Chondrocyte (in vitro differentiated cells): ENCODE data around the gene SPON1. TPM values are rescaled to one million over a fixed set of nuclear protein-coding genes. Genes with fewer than 3 reads are reported as not detected.

Experiments
- DNase-seq: peaks from one replicate; pipeline ENCODE4 v3.0.0; 2021; ENCODE audit warnings: mixed read lengths, low spot score
- H3K27ac Mint-ChIP-seq: one replicate; pipeline ENCODE4 v1.8.0; 2021; ENCODE audit warnings: mild to moderate bottlenecking, moderate library complexity, mixed read lengths; ENCODE audit not compliant: unreplicated experiment
- H3K27me3 Mint-ChIP-seq: 2 replicates; pipeline ENCODE4 v1.8.0; 2021; ENCODE audit warnings: low read depth, mixed read lengths
- H3K36me3 Mint-ChIP-seq: 2 replicates; pipeline ENCODE4 v1.8.0; 2021; ENCODE audit warnings: low read depth, mixed read lengths
- H3K4me1 Mint-ChIP-seq: 2 replicates; pipeline ENCODE4 v1.8.0; 2021; ENCODE audit warnings: low read depth, mild to moderate bottlenecking, mixed read lengths
- H3K4me3 Mint-ChIP-seq: one replicate; pipeline ENCODE4 v1.8.0; 2021; ENCODE audit warnings: mild to moderate bottlenecking, moderate library complexity, mixed read lengths; ENCODE audit not compliant: unreplicated experiment
- H3K9me3 Mint-ChIP-seq: 2 replicates; pipeline ENCODE4 v1.8.0; 2021; ENCODE audit warnings: low read depth, mixed read lengths
- CTCF ChIP-seq: fragments of 200-600 bp; sonication (generic); IDR thresholded peaks from 2 replicates; pipeline ENCODE4 v1.5.0; 2021; ENCODE audit warnings: antibody characterized with exemption, mild to moderate bottlenecking, moderate library complexity
- long read RNA-seq: library from polyadenylated mRNA; stranded (forward); transcript quantifications from one replicate; pipeline ENCODE4 v2.0.0, GENCODE V29; 2021
- total RNA-seq: library from RNA; stranded (reverse); gene quantifications from 3 replicates; pipeline ENCODE4 v1.2.1, GENCODE V29; 2021

SPON1 gene
- total RNA-seq = 0.10 TPM in 1 of 3 replicates, not detected in the others
- long read RNA-seq = 0 reads

GRCh38 chr11:13962562-13963168 lies at the start of gene SPON1:
Gene SPON1, plus strand, starts transcription at chr11:13962723. Its CDS starts 182 bp downstream, at chr11:13962905.
- peak; percentile 89 for DNase-seq
- Mint-ChIP-seq H3K4me1 (peaks cover 7% of the 10 kb centered on the region), H3K9me3 (no peaks in the 10 kb centered on the region), H3K4me3 (peak within 1 kb of the TSS; percentile 36), H3K27ac (no peak within 1 kb of the TSS), H3K36me3 (no peaks in the 10 kb centered on the region), H3K27me3 (peaks cover 73% of the 10 kb centered on the region)
- no peak for TF ChIP-seq CTCF

- Mint-ChIP-seq H3K27me3 (peaks cover 29% of the 10 kb centered on the region), H3K36me3 (no peaks in the 10 kb centered on the region), H3K9me3 (peaks cover 4% of the 10 kb centered on the region), H3K27ac (no peak overlapping the region), H3K4me1 (no peaks in the 10 kb centered on the region), H3K4me3 (no peak overlapping the region)
- no peak for DNase-seq
- no peak for TF ChIP-seq CTCF
Observed at GRCh38 chr11:13917264-13917663, 45.3 kb upstream of the SPON1 start.

- Mint-ChIP-seq H3K9me3 (peaks cover 4% of the 10 kb centered on the region), H3K36me3 (no peaks in the 10 kb centered on the region), H3K27me3 (peaks cover 31% of the 10 kb centered on the region), H3K4me3 (no peak overlapping the region), H3K4me1 (no peaks in the 10 kb centered on the region), H3K27ac (no peak overlapping the region)
- DNase-seq = no peak
- TF ChIP-seq CTCF = no peak
Observed at GRCh38 chr11:13917904-13918303, 44.6 kb upstream of the SPON1 start.

GRCh38 chr11:13920756-13921155 lies 41.8 kb upstream of the SPON1 start:
- DNase-seq = no peak
- Mint-ChIP-seq H3K27ac (no peak overlapping the region), H3K9me3 (no peaks in the 10 kb centered on the region), H3K36me3 (no peaks in the 10 kb centered on the region), H3K27me3 (peaks cover 31% of the 10 kb centered on the region), H3K4me1 (no peaks in the 10 kb centered on the region), H3K4me3 (no peak overlapping the region)
- no peak for TF ChIP-seq CTCF

GRCh38 chr11:13921545-13921944 lies 41.0 kb upstream of the SPON1 start:
- no peaks in the 10 kb centered on the region for H3K9me3 Mint-ChIP-seq
- H3K27ac Mint-ChIP-seq = no peak overlapping the region
- TF ChIP-seq CTCF = no peak
- no peaks in the 10 kb centered on the region for H3K4me1 Mint-ChIP-seq
- H3K4me3 Mint-ChIP-seq = no peak overlapping the region
- no peaks in the 10 kb centered on the region for H3K36me3 Mint-ChIP-seq
- H3K27me3 Mint-ChIP-seq = peaks cover 28% of the 10 kb centered on the region
- no peak for DNase-seq
